GM21515 (cell line): ENCODE data around the gene ALOXE3.
A peak's percentile ranks its signal among the peaks of the same experiment; 100 is the strongest.

Source experiments
- ATAC-seq: cut with Tn5 transposase; IDR thresholded peaks from one replicate; pipeline ENCODE4 v1.9.1; 2021; ENCODE audit not compliant: unreplicated experiment

The ALOXE3 gene

DNA sequence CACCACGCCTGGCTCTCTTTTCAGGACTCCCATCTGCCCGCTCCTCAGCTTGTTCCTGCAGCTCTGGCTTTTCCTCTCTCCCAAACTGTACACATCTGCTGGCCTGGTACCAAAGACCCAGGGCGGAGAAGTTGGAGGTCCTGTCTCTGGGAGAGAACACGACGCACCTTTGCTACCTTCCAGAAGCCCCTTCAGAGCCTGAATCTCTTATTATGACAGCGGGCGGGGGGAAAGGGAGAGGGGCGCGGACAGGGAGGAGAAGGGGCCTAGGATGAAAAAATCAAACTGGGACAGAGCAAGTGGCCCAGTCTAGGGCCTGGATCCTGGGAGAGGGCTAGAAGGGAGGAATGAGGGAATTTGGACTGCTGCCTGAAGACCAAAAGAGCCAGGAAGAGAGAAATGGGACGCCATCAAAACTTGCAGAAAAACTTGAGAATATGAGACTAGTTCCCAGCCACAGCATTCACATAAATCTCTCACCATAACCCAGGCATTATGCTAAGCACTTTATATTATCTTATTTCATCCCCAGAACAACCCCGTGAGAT is 36.4 kb upstream of the ALOXE3 start:
- ATAC-seq, result no peak

GRCh38 chr17:8153957-8154607 is 35.8 kb upstream of the ALOXE3 start:
- no peak for ATAC-seq

- ATAC-seq, result no peak
Observed at GRCh38 chr17:8153525-8153956, 35.2 kb upstream of the ALOXE3 start.

DNA sequence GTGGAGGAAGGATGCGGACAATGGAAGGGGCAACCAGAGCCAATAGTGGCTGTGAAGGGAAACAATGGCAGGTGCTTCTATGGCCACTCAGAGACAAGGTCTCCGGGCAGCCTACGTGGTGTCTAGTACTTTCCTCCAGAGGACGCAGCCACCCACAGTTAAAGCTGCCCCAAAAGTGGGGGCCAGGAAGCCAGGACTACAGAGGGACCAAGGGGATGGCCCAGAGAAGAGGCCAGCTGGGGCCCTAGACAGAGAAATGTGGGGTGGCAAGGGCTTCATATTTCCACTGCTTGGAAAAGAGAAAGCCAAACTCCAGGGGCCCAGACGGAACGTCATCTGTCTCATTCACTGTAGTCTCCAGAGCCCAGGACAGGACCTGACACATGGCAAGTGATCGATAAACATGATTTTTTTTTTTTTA is 34.7 kb upstream of the ALOXE3 start:
- ATAC-seq, result no peak

DNA sequence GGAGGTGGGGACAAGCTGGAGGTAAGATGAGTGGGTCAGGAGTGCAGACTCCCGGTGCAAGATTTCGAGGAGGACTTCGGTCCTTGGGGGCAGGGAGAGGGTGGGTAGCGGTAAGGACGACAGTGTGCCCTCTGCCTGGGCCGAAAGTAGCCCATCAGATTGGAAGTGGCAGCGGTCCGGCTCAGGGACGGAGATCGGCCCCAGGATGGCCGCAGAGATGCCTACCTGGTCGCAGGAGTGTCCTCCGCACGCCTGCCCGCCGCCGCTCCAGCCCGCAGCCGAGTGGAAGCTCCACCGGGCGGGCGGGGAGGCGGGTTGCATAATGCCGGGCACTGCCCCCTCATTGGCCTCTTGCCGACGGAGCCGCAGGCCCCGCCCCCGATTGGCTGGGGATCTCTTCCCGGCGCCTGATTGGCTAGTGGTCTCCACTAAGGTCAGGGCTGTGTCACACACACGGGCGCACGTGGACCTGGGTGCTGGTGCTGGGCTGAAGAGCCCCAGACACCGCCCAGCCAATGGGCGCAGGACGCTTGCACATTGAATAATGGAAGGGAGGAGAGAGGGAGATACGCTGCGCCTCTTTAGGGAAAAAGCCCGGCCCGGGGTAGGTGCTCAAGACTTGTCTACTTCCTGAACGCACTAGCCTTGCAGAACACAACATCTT is 33.9 kb upstream of the ALOXE3 start, which contains the start of gene PER1:
TSS of gene PER1 (minus strand) at position 293 of the 664 bp plus-strand sequence. CDS start 1,698 bp downstream, outside the sequence.
- no peak for ATAC-seq

GRCh38 chr17:8151641-8152111 is 33.4 kb upstream of the ALOXE3 start:
- ATAC-seq, result no peak

- ATAC-seq, result peak; percentile 44
Observed at GRCh38 chr17:8151120-8151640, 32.9 kb upstream of the ALOXE3 start.

DNA sequence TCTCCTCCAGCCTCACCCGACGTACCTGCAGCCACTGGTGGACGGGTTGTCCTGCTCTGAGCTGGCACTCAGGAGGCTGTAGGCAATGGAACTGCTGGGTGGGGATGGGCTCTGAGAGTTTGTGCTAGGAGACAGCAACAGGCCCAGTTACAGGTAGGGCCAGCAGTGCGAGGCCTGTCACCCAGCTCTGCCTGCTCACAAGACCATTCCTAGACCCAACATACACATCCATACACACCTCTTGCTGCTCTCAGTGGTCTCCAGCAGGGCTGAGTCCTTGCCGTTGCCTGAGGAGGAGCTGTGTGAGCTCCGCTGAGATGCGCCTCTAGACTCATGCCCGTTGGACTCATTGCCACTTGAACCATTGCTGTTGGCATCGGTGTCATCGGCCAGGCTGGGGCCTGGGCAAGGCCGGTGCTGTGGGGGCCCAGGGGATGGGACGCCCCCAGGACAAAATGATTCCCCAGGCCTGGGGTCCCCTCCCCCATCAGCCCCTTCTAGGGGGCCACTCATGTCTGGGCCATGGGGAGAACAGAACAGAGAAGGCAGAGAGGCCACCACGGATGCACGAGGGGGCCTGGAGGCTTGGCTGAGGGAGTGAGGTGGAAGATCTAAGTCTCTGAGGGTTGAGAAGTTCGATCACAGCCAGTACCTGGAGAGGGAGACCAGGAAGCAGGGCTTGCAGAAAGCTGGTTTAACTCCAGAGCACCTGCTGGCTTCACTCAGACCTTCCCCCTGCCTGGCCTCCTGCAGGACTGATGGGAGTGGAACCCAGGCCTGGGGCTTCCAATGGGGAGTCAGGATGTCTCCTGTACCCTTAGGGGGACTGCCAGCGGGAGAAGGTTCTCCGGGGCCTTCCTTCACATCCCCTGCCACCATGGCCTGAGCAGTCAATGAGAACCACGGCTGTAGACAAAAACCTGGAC is 32.1 kb upstream of the ALOXE3 start:
- no peak for ATAC-seq

DNA sequence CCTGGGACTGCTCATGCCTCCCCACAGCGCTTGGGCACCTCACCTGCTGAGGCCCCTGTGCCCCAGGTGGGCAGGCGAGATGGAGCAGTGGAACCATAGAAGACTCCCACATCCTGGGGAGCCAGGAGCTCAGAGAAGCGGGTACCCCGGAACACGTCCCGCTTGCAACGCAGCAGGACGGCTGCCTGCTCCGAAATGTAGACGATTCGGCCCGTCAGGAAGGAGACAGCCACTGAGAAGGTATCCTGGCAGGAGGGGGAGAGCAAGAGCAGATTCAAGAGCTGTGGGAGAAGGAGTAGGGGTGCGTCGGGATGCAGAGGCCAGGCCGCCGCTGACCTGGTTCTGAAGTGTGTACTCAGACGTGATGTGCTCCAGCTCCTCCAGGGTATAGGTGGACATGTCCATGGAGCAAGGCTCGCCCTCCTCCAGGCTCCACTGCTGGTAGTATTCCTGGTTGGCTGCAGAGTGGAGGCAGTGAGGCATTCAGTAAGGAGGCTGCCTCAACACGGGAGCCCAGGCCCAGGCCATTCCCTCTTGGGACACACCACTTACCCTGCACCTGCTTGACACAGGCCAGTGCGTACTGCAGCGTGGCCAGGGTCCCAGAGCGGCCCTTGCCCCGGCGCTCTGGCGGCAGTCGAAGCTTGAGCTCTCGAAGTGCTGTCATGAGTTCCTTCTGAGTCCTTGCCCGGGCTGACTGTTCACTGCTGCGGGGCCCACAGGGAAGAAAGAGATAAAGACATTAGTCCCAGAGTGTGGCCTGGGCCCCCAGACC is 31.3 kb upstream of the ALOXE3 start:
- no peak for ATAC-seq

DNA sequence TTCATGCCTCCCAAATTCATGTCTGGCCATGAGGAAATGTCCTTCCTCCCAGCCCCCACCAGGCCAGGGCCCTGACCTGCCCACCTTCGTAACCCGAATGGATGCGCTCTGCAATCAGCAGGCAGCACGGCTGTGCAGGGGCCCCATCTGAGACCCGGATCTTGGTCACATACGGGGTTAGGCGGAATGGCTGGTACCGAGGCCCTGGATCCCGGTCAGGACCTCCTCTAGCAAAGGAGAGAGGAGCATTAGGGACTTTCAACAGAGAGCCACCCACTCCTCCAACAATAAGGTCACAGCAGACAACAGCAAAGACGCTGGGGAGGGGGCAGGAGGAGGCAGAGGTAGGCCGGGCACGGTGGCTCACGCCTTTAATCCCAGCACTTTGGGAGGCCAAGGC is 30.2 kb upstream of the ALOXE3 start:
- ATAC-seq, result no peak

DNA sequence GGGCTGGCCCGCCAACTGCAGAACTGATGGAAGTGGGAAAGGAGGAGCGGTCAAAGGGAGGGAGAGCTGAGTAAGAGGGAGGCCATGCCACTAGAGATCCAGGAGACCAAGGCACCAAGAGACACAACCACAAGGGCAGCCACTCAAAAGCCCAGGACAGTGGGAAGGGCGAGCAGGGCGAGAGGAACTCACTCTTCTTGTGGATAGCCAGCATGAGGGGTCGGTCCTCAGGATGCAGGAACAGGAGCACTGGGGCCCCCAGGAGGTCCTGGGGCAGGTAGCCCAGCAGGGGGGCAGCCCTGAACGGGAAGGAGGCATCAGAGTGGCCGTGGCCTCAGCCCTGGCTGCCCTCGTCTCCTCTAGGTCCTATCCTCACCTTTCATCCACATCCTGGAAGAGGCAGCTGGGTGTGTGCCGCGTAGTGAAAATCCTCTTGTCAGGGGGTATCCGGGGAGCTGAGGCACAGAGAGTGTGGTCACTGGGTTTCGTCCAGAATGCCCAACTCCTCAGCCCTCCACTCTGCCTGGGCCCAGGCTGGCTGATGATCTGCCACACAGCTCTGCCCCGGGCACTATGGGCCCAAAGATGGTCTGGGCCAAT is 29.6 kb upstream of the ALOXE3 start:
- no peak for ATAC-seq

GRCh38 chr17:8147141-8147804 is 29.0 kb upstream of the ALOXE3 start:
- no peak for ATAC-seq

DNA sequence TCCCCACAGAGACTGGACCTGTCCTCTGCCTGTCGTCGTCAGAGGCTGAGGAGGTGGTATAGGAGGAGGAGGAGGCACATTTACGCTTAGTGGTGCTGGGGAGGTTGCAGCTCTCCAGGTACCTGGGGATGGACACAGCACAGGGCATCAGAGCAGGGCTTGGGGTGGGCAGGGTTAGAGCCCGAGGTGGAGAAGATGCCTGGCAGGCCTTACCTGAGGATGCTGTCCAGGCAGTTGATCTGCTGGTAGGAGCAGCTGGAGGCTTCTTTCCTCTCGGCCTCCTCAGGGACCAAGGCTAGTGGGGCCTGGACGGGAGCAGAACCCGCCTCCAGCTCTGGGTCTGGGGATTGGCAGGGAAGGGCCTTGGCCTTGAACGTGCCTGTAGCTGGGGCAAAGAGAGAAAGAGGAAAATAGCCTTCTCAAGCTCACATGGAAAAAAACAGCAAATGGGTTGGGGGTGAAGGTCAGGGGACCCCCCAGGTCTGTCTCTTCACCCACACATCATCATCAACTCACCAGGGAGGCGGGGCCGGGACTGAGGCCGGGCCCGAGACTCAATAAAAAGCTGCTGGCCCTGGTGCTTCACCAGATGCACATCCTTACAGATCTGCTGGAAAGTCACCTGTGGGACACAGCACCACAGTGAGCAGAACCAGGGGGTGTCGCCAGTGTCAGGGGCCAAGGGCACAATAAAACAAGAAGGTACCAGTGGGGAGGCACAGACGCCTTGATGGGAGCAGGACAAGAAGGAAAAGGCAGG is 28.2 kb upstream of the ALOXE3 start:
- ATAC-seq, result no peak

DNA sequence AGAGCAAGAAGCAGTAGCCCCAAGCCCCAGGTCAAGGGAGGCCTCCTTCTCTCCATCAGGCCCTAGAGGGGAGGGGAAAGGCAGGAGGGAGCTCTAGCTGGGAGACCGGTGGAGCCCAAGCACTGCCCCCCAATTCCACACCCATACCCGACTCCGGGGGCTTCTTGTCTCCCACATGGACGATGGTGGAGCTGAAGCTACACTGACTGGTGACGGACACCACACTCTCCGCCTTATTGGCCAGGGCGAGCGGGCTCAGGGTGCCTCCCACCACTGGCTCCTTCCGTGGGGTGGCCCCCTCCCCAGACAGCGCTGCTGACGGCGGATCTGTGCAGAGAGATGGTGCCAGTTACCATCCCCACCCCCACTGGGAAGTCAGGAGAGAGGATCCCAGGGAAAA is 27.5 kb upstream of the ALOXE3 start:
- no peak for ATAC-seq

DNA sequence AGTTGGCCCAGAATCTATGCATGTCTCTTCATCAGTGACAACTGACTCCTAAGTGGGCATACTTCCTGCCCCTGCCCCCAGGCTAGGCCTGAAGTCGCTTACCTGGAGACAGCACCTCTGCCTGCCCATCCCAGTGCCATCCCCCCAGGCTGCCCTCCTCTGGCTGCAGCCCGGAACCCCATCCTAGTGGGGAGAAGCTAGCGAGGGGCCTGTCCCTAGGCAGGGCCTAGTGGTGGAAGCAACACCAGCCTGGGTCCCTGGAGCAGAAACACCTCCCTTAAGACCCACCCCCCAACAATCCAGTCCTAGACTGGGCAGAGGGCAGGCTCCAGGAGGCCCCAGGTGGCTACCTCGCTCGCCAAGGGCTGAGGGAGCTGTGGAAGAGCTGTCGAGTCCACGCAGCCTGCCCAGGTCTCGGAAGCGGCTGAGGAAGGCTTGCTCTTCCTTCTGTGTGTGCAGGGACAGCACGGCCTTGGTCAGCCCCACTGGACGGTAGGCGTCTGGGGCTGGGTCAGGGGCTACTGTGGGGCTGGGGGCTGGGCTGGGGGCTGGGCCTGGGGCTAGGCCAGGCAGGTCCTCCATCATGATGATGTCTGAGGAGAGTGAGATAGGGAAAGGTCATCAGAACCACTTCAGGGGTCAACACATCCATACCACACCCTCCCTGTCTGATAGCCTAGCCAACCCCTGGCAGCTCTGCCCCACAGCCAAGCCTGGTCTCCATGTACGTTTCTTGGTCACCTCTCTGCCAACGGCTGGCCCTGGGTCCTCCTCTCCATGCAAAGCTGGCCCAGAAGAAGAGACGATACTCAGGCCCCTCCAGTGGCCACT is 26.3 kb upstream of the ALOXE3 start:
- no peak for ATAC-seq

DNA sequence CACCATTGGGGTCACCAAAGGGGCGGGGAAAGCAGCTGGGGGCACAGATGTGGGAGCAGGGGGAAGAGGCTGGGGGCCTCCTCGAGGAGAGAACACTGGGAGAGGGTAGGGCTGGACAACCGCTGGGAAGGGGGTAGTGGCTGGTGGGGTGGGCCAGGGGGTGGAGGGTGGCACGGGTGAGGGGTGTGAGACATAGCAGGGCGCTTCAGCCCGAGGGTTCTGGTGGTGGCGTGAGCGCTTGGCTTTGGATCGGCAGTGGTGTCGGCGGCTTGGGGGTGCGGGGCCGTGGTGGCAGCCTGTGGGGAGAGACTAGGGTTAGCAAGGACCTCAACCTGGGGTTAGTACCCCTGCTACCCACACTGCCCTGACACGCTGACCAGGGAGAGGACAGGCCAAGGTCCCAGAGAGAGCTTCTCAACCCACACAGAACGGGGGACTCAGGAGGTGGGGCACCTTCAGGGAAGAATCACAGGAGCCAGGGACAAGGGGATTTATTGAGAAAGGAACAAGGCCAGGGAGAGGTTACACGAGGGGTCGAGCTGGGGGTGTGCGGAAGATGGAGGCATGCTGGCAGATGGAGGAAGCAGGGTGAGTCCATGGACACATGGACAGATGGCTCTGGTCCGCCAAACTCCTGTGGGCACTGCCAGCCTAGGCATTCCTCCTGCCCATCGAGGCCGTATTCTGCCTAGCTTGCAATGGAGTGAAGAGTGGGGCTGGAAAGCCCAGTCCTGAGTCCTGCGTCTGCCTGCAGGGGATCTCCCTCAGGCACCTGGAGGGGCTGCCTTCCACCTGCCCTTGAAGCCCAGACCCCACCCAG is 25.5 kb upstream of the ALOXE3 start:
- no peak for ATAC-seq
